HUDEP-2 (cell line): ENCODE measurements around the gene ANKS1A.
A peak's percentile ranks its signal among the peaks of the same experiment; 100 is the strongest.
"Not testable (repeated sequence)": the region's sequence is repeated elsewhere in the genome, so short reads cannot be mapped to it uniquely, and the experiment has no call there.

Experiments used
- DNase-seq, 76 experiments: peaks; one replicate each; lab custom pipeline; 2025; ENCODE audit not compliant: unreplicated experiment in 76 of 76; lab: John Stamatoyannopoulos, UW

The ANKS1A gene

DNA sequence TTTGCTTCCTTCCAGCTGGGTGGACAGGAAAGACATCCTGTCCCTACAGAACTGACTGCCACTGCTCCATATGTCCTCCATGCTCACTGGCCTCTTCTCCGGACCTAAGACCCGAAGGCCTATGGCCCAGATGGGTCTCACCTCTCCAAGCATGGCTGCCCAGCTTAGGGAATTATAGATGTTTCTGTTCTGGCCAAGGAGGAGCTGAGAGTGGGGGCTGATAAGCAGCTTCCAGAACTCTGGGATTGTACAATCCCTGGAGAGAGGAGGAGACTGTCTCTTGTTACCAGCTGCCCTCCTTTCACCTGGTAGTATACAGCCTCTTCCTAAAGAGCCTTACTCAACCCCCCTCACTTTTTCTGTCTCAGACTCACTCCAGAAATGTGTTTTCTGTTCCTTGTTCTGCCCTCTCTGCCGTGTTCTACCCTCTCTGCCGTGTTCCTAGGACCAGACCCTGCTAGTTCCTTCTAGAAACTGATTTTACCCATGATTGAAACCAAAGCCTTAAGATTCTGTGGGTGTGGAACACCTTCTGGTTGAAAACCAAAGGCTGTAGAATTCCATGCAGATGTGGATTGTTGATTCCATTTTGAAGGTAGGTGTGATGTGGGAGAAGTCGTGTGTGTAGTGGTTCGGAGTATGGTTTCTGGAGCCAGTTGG, 28.7 kb downstream of the ANKS1A start:
- no peak for DNase-seq

DNA sequence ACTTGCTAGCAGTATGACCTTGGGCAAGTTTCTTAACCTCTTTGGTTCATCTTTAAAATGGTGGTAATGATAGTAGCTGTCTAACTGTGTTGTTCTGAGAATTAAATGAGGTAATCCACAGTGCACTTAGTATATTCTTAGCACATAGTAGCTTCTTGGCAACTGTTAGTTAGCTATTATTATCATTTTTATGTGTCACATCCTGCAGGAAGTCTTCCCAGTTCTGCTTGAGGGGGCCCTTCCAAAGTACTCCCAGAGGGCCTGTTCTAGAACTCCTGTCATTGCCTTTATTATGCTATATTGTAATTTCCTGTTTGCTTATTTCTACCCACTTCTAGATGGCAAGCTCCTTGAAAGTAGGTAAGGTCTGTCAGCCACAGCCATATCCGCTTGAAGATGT, 30.6 kb downstream of the ANKS1A start:
- DNase-seq, result no peak

DNA sequence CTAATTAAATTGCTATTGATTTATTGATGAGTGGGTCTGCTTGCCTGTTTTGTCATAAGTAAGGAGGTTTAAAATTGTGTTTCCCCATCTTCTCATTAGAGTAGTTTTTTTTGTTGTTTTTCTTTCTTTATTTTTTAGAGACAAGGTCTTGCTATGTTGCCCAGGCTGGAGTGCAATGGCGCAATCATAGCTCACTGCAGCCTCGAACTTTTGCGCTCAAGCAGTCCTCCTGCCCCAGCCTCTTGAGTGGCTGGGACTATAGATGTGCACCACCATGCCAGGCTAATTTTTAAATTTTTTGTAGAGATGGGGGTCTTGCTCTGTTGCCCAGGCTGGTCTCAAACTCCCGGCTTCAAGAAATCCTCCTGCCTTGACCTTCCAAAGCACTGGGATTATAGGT, 31.0 kb downstream of the ANKS1A start:
- DNase-seq, result no peak

DNA sequence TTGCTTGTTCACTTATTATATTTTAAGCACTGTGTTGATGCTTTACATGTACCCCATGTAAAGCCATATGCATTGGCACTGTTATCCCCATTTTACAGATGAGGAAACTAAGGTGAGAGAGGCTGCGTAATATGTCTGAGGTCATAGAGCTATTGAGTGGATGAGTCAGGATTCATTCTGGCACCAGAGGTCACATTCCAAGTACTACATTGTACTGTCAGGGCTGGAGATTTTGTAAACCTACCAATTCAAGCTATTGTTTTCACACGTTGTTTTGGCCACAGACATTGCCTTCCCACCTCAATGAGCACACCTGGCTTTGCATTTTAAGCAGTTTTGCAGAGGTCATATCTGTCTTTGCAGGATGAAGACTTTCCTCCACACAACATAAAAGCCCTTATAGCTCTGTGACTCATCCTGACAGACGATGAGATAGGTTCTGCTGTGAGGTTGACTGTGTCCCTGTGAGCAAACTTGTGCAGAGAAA, 33.2 kb downstream of the ANKS1A start:
- no peak for DNase-seq

GRCh38 chr6:34924831-34925625, 36.0 kb downstream of the ANKS1A start:
- DNase-seq, result no peak

DNA sequence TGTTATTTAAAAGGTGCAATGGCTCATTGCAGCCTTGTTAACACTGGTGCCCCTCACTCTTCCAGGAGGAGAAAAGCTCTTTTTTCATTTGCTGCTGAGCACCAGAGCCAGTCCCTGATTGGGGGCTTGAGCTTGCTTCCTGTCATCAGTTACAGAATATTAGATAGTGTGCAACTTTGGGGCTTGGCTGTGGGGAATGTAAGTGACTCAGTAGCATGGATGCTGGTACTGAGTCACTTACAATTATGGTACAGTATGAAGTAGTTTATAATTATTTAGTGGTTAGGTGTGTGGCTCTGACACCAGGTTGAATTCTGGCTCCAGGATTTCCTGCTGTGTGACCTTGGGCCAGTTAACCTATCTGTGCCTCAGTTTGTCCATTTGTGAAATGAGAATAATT, 37.6 kb downstream of the ANKS1A start:
- no peak for DNase-seq

DNA sequence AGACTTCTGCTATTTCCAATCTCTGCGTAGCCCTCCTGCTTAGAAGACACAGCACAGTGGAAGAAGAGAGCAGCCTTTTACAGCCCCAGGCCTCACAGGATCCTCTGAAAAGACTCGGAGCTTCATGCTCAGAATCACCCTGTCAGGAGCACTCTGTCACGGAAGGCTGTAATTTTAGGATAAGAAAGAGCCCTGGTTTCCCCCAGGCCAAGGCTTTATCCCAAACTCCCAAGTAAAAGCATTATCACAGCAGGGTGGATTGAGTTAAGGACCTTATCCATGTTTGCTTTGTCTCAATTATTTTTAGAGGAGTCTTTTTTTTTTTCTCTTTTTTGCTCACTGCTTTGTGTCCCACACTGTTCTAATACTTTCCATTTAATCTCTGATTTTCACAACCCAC, 39.2 kb downstream of the ANKS1A start:
- DNase-seq, result no peak

DNA sequence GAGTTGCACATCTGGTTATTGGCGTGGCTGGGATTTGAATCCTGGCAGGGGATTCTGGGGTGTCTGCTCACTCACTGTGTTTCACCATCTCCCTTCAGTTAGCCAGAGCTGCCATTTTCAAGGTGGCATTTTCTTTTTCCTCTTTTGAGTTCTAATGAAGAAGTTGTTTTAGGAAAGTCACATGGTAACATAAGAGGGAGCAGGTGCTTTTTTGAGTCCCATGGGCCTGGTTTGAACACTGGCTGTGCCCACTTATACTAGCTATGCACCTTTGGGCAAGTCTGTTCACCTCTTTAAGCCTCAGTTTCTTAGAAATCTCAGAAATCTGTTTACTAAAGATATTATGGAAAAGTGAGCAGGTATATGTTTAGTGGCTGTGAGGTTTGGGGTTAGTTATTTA, 39.6 kb downstream of the ANKS1A start:
- DNase-seq, result no peak

DNA sequence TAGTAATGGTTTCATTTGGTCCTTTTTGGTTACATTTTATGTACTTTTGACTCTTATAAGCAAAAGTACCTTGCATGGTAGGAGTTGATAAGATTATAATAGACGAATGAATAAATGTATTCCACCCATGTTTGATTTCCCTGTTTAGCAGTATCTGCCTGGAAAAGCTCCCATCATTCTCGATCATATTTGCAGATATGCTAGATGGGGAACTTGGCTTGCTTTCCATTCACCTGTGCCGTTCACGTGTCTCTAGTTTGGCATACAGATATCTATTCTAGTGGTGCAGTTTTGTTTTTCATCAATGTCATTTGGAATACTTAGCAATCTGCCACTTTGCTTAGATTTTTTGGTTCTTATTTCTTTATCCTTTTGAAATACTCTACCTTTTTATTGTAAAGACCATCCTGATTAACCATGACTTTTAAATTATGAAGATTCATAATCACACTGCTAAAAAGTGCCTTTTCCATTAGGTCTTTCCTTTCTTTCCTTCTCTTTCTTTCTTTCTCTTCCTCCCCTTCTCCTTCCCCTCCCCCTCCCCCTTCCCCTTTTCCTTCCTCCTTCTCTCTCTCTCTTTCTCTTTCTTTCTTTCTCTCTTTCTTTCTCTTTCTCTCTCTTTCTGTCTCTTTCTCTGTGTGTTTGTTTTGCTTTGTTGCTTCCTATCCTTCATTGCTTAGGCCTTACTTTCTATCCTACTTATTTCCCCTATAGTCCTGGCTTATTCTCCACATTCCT, 40.4 kb downstream of the ANKS1A start:
- no peak for DNase-seq

GRCh38 chr6:34930221-34930620, 41.2 kb downstream of the ANKS1A start:
- DNase-seq, result no peak

DNA sequence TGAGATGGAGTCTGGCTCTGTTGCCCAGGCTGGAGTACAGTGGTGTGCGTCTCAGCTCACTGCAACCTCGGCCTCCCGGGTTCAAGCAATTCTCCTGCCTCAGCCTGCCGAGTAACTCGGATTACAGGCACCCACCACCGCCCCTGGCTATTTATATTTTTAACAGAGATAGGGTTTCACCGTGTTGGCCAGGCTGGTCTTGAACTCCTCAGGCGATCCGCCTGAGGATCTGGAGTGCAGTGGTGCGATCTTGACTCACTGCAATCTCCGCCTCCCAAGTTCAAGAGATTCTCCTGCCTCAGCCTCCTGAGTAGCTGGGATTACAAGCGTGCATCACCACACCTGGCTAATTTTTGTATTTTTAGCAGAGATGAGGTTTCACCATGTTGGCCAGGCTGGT, 43.1 kb downstream of the ANKS1A start:
- not testable (repeated sequence) for DNase-seq

DNA sequence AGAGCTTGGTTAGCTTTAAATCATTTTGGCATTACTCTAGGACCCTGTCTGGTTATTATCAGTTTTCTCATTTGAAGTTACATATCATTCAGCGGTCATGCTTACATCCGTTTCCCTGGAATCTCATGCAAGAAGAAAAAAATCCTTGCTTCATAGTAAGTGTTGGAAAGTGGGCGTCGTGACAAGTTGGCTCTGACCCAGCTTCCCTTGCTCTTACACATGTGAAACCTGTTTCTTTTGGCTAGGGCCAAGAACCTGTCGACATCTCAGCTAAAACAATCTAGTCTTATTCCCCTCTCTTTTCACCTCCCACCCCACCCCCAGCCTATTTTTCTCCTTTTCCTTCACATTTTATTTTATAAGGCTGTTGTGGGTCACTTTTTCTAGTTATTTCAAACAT, 45.5 kb downstream of the ANKS1A start:
- no peak for DNase-seq

DNA sequence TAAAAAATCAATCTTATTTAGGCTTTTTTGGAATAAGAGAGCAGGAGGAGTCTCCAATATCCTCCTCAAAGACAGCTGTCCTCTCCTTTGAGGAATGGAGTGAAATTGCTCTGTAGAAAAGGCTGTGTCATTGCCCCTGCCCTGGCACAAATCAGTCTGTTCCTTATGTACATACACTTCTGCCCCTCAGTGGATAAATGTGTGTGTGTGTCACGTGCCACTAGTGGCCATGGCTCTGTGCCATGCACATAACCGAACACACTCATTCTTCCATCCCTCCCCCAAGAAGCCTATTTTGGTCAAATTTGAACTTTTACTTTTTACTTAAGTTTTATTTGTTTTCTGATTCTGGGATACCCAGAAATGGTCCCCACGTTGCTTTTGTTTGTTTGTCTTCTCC, 49.2 kb downstream of the ANKS1A start:
- DNase-seq, result peak in 40 of 76 experiments; percentile 10 to 61 (median 36)

DNA sequence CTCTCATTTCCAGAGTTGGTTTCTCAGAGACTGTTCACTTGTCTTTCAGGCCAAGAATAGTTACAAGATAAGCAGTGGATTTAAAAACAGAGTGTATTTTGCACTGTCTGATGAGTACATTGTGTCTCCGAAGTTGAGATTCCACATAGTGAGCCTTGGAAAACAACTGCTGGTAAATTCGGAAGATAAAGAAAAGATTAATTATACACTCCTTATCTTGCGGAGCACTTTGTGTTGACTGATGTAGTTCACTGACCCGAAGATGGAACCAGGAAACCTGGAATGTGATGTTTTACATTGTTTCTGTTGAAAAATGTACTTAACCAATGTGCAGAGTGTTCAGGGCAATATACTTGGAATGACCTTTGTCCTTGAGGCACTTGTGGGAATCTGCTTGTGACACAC, 51.0 kb downstream of the ANKS1A start:
- no peak for DNase-seq

DNA sequence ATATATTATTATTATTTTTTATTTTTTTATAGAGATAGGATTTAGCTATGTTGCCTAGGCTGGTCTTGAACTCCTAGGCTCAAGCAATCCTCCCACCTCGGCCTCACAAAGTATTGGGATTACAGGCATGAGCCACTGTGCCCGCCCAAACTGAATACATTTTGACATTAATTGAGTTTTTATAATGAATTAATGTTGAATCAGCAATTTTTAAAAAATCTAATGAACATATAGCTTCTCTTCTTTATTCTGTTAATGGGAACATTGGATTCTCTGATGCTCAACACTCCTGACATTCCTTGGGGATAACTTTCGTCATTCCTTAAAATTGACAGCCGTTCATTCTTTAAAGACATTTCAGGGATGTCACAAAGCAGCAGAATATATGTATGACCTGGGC, 52.4 kb downstream of the ANKS1A start:
- DNase-seq, result no peak

DNA sequence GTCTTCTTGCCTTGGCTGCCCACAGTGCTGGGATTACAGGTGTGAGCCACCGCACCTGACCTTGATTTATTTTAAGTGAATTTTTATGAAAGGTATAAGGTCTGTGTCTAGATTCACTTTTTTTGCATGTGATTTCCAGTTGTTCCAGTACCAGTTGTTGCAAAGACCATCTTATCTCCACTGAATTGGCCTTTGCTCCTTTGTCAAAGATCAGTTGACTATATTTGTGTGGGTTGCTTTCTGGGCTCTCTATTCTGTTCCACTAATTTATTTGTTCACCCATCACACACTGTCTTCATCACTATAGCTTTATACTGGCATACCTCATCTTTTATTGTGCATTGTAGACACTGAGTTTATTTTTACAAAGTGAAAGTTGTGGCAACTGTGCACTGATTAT, 56.3 kb downstream of the ANKS1A start:
- no peak for DNase-seq

DNA sequence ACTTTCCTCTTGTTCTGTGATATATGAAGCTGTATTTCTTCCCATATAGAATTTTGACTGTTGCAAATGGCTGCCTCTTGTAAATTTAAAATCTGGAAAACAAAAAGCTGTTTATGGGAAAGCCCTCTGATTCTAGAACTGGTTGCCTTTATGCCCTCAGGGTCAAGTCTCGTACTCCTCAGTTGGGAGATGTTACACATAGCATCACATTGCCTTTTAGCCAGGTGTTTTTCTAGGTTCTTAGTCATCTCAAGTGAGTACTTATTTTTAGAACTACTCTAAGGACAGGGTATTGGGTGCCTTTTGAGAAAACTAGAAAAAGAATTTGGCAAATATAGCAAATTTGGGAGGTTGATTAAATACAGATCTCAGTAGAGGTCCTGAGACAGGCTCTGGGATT, 58.5 kb downstream of the ANKS1A start:
- no peak for DNase-seq

DNA sequence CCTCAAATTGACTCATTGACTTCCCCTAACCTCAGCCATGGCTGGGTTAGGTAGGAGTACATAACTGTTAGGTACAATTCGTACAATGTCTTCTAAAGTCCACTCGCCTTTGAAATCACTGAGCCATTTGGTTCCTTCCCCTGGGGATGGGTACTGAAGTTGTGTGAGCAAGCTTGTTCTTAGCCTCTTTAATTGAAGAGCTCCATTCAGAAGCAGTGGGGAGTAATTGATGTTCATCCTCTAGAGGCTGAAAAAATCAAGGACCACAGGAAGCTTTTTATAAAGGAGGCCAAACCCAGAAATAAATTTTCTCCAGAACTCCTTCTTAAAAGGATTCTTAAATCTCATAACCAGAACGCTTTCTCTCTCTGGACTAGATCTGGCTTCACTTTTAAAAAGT, 60.6 kb downstream of the ANKS1A start:
- no peak for DNase-seq

DNA sequence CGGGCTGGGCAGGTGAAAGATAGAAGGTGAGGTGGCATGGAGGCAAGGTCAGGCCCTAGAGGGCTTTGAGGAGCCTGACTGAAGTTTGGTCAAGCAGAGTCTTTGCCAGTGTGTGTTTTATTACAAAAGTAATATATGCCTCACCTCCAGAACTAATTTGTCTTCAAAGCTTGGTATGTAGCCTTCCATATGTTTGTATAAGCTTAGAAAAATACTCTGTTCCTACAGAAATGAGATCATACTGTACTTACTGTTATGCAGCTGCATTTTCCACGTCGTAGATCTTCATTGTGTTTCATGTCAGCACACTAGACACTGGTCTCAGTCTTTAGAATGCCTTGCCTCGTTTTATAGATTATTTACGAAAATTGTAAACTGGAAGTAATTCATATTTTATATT, 61.8 kb downstream of the ANKS1A start:
- no peak for DNase-seq

- DNase-seq, result no peak
These were observed 62.7 kb downstream of the ANKS1A start for GRCh38 chr6:34951731-34952130.
